Measurements from ENCODE around the gene RBCK1.

DNA sequence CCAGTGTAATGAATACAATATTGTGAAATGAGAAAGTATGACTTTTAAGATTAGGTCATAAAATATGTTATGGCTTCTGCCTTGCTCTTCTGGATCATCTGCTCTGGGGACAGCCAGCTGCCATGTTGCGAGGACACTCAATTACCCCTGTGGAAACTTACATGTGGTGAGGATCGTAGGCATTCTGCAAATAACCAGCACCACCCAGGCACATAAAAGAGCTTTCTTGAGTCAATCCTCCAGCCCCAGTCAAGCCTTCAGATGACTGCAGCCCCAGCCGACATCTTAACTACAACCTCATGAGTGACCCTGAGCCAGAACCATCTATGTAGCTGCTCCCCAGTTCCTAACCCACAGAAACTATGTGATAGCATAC lies 4.5 kb upstream of the RBCK1 start:
- TF ChIP-seq, protein P1, sequence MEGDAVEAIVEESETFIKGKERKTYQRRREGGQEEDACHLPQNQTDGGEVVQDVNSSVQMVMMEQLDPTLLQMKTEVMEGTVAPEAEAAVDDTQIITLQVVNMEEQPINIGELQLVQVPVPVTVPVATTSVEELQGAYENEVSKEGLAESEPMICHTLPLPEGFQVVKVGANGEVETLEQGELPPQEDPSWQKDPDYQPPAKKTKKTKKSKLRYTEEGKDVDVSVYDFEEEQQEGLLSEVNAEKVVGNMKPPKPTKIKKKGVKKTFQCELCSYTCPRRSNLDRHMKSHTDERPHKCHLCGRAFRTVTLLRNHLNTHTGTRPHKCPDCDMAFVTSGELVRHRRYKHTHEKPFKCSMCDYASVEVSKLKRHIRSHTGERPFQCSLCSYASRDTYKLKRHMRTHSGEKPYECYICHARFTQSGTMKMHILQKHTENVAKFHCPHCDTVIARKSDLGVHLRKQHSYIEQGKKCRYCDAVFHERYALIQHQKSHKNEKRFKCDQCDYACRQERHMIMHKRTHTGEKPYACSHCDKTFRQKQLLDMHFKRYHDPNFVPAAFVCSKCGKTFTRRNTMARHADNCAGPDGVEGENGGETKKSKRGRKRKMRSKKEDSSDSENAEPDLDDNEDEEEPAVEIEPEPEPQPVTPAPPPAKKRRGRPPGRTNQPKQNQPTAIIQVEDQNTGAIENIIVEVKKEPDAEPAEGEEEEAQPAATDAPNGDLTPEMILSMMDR (conservative IDR thresholded peaks at IDR 0.05; ENCODE audit: low read depth, low read length): no peak
- TF ChIP-seq BHLHE40 (IDR thresholded peaks at IDR 0.05; ENCODE audit: low read depth, low read length): no peak
- no peak for TF ChIP-seq SMC3 (IDR thresholded peaks at IDR 0.05; ENCODE audit: low read depth, low read length)
- TF ChIP-seq POLR2A (IDR thresholded peaks at IDR 0.05; ENCODE audit: low read depth, low read length): no peak
- TF ChIP-seq, protein P2, sequence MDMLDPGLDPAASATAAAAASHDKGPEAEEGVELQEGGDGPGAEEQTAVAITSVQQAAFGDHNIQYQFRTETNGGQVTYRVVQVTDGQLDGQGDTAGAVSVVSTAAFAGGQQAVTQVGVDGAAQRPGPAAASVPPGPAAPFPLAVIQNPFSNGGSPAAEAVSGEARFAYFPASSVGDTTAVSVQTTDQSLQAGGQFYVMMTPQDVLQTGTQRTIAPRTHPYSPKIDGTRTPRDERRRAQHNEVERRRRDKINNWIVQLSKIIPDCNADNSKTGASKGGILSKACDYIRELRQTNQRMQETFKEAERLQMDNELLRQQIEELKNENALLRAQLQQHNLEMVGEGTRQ (IDR thresholded peaks at IDR 0.05; ENCODE audit: low read depth, low read length): no peak
- no peak for TF ChIP-seq FOS (IDR thresholded peaks at IDR 0.05; ENCODE audit: low read depth, low read length)

Measured in IMR-90 (cell line).